Effector CD8-positive, alpha-beta T cell (primary cell): ENCODE measurements around the gene NECTIN3.

Experiments
- DNase-seq: peaks from one replicate; lab custom pipeline; 2025; lab: John Stamatoyannopoulos, UW

NECTIN3 gene

DNA sequence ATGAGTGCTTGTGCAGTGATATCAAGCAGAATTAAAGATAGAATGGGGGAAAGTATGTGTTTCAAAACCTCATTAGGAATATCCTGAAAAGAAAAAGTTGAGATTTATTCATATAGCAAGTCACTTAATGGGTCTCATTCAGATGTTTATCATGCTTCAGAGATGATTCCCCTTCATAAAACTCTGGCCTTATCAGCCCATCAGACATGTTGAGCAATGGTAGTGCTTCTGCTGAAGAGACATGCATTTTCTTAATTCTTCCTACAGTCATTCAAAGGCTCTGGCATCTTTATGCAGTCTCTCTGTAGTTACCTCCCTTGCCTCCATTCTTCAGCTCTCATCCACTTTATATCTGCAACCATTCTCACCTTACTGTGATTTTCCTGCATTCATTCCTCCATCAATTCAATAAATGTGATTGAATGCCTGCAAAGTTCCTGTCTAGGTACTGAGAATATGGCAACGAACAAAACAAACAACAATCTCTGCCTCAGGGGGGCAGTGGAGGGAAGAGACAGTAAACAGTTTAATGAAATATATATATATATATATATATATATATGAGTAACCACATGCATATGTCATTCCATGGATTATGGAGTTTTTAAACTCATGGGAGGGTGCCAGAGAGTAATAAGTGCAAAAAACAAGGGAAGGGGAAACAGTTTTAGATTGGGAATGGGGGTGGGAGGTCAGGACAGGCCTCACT, 138.5 kb downstream of the NECTIN3 start:
- no peak for DNase-seq

DNA sequence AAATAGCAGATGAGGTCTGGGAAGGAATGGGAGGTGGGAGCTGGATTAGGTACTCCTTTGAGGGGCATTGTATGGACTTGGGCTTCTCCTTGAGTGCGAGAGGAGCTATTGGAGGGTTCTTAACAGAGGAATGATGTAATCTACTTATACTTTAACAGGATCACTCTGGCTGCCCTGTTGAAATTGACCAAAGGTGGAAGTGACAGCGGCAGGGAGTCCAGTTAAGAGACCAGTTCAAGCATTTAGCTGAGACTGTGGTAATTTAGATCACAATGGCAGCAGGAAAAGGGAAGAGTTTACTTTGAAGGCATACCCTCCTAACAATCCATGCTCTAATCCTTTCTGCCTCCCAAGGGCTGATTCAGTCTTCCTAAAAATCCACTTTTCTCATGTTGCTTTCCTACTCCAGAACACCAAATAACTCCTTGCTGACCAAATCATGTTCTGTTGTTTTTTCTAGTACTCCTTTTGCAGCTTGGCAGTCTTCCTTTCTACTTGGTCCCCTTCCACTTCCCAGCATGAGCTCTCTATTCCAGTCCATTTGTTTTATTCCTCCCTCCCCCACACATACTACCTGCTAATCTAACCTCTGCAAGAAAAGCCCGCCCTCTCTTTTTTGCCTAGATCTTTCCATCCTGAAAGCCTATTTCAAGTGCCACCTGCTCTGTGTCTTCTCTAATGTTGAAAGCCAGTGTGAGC, 139.4 kb downstream of the NECTIN3 start:
- no peak for DNase-seq

DNA sequence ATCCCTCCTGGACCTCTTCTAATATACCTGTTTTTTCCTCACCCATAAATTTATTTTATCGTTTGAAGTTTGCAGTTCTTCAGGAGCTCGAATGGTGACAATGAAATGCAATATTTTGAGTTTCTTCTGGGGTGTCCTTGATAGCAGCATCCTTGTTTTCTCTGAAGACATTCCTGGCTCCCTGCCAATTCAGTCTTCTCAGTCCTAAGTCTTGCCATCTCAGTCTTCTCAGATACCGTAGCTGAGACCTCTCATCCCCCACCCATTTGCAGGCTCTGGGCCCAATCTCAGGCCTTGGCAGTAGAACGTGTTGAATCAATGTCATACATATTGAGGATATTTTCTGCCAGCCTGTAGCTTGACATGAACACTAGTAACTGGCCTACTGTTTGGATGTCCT, 140.9 kb downstream of the NECTIN3 start:
- no peak for DNase-seq

DNA sequence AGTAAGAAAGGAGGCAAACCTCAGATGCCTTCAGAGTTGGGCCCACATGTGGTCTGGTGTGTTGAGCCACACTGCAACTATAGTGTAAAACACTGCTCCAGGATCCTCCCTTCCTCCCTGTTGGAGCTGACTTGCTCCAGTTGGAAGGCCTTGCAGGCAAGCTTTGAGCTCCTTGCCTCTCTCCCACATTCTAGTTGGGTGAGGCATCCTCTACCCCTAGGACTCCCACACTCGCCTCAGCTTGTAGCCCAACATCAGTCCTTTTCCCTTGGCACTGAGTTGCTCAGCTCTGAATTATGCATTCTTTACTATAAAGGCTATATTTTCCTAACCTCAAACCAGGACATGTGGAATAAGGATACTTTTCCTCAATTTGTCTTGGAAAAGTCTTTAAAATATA, 143.9 kb downstream of the NECTIN3 start:
- no peak for DNase-seq

DNA sequence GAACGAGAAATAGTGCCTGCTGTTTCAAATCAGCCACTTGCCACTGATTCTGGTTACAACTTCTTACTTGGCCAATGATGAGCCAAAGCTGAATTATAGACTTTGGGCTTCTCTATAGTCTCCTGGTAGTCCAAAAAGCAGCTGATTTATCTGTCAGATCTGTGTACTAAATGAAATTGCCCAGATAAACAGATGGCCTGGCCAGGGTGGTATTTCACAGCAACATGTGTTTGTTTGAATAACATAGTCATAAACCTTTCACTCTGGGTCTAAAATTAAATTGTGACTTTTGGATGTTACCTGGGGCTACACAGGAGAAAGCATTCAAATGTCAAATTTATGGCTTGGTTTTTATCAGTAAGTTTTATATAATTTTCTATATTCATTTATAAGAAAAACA, 147.0 kb downstream of the NECTIN3 start:
- DNase-seq: no peak

DNA sequence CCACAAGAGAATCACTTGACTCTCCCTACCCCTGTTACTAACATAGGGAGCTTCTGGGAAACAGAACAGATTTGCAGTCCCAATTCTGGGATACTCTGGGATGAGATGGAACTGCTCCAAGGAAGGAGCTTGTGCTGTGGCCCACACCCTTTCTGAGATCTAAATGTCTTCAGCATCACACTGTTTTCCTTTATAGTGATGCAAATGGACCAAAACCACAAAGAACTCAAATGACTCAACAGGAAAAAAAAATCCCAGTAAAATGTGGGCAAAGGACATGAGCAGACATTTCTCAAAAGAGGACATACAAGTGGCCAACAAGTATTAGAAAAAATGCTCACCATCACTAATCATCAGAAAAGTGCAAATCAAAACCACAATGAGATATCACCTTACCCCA, 155.6 kb downstream of the NECTIN3 start:
- no peak for DNase-seq

DNA sequence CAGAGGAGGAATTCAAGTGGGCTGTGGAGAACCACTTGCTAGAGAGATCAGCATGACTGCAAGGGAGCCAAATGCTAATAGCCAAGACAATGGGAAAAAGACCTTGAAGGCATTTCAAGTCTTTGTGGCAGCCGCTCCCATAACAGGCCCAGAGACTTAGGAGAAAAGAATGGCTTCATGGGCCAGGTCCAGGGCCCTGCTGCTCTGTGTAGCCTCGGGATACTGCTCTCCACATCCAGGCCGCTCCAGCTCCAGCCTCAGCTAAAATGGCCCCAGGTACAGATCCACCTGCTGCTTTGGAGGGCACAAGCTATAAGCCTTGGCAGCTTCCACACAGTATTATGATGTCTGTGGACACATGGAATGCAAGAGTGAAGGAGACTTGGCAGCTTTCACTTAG, 157.7 kb downstream of the NECTIN3 start:
- DNase-seq: no peak

DNA sequence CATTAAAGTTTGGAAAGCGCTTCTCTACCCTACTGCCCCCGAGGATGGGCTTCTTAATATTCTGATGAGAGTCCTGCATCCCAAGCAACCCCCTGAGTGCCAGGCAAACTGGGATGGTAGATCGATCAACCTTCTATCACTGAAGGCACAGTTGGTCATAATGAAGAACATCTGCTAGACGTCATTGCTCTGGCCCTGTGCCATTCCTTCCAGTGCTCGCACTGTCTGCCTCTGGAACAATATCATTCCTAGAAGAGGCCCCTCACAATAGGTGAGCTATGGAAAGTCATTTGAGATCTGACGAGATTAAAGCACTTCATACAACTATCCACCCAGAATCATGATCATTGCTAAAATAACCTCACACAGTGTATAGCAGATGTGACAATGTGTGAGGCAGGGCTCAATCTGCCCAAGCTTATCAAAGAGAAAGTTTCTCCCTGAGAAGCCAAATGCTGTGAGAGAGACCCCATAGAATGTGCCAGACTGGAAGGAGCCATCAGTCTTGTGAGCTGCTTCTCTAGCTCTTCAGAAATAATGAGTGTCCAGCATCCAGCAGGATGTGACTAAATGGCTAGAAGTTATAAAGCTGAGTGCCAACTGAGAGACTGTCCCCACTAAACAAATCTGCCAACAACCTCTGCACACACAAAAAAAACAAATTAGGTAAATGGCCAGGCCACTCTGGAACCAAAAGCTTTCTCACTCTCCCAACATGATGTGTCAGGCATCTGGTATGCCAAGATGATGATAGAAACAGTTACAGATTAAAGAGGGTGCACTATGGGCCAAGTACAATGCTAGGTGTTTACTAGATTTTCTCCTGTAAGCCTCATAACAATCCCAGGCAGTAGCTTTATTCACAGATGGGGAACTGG, 165.5 kb downstream of the NECTIN3 start:
- no peak for DNase-seq

DNA sequence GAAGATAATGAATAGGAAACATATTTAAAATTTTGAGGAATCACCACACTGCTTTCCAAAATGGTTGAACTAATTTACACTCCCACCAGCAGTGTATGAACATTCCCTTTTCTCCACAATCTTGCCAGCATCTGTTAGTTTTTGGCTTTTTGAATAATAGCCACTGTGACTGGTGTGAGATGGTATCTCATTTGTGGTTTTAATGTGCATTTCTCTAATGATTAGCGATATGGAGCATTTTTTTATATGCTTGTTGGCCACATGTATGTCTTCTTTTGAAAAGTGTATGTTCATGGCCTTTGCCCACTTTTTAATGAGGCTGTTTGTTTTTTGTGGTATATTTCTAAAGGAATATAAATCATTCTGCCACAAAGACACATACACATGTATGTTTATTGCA, 166.3 kb downstream of the NECTIN3 start:
- DNase-seq: no peak

DNA sequence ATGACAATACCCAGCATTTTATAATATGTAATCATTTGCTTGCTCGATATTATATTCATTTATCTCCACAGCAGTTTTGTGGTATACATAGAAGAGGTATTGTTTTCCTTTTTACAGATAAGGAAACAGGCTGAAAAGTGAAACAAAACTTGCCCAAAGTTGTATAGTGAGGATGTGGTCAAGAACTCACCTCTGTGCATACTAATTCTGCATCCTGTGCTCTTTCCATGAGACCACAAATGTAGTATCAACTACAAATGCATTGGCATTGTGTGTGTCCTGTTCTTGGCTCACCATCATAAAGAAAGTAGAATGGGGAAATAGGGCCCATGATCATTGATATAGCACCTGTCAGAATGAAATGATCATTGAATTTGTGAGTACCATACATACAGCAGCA, 167.3 kb downstream of the NECTIN3 start:
- DNase-seq: no peak

DNA sequence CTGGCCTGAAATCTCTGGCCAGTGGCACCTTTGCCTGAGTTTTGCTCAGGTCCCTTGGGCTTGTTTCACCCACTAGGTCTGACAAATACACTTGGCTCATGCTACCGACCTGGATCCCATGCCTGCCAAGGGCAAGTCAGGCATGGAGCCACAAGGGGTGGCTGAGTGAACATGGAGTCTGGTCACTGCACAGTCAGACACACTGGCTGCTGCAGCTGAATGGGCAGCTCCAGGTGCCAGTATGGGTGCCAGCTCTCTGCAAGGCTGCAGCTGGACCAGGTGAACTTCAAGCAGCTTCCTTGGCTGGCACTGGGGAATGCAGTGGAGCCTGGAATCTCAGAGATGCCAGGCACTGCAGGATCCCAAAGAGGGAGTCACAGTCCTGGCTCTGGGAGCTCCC, 170.3 kb downstream of the NECTIN3 start:
- no peak for DNase-seq
